Renal pelvis (tissue), 4 donors: Measurements from ENCODE around the gene ADPRH. TPM values are rescaled to one million over a fixed set of nuclear protein-coding genes. Genes with fewer than 3 reads are reported as not detected.

Source experiments
- DNase-seq: peaks from one replicate; pipeline ENCODE4 v3.0.0-alpha.2; 2013
- polyA plus RNA-seq, 3 donors: library from polyadenylated mRNA; unstranded; fragments of 120-200 nt; gene quantifications; one replicate each; pipeline ENCODE4 v1.2.1, GENCODE V29; 2013; ENCODE audit not compliant: insufficient read length in 3 of 3

The ADPRH gene
- polyA plus RNA-seq, 3 donors: 6.1 to 7.1 (median 6.8) TPM

DNA sequence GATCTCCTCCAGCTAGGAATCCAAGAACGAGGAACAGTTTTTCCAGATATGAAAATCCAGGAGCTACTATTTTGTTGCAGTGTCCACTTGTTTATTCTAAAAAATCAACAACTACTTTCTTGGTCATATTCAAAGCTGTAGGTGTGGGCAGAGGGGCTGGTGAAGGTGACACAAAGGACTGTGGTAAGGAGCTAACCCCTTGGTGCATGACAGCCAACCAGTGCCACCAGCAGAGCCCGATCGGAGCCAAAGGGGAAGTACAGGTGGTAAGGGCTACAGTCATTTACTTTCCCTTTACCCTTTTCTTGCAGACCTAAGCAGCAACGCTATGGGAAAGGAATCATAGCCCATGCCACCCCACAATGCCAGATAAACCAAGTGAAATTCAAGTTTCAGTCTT is 49.1 kb downstream of the ADPRH start:
- no peak for DNase-seq

DNA sequence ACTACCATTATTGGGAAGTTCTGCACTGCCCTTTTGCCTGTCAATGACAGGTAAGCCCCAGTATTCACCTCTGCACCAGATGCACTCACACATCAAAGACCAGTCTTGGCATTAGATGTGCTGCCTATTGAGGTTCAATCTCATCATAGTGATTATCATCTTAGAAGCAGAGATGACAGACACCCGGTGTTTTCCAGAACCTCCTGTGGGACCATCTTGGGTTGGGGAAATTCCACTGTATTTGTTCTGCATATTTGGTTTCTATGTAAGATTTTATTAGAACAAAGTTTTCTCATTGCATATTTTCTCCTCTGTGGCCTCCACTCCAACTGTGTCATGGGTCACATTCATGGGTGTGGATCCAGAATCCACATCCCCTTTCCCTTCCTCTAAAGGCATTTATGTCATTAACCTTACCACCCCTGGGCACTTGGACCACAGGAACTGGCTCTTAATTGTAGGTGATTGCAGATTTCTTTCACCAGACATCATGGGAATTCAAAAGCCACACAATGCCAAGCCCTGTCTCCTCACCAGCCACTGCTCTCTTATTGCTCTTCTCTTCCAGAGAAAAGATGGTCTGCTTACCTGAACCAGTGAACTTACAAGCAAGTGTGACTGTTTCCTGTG is 49.6 kb downstream of the ADPRH start:
- DNase-seq: no peak

DNA sequence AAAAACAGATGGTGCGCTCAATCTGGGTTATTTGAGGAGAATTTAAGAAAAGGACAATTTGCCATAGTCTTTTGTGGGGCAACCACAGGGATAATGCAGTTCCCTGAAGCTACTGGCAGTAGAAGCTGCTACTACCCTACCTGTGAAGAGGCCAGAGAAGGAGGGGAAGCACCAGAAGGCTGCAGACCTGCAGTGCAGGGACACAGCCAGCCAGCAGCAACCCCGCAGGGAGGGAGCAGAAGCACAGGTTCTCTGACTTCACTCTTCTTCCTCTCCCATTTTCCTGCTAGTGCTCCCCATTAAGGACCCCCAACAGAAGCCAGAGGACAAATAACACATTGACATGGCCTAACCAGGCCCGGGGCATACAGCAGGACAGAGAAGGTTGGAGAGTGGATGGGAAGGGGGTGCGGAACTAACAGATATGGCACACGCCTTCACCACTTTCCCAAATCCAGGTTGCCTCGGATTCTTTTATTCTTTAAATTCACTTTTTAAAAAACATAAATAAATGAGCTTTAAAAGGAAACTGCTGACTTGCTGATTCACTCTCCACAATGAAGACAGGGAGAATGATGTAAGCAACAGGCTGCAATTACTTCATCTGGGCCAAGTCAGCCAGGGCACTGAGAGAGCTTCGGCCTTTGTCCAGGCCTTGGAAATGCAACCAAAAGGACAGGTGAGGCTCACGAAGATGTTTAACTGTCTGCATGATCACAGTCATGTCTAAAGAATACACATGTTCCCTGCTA is 51.0 kb downstream of the ADPRH start:
- DNase-seq: no peak

DNA sequence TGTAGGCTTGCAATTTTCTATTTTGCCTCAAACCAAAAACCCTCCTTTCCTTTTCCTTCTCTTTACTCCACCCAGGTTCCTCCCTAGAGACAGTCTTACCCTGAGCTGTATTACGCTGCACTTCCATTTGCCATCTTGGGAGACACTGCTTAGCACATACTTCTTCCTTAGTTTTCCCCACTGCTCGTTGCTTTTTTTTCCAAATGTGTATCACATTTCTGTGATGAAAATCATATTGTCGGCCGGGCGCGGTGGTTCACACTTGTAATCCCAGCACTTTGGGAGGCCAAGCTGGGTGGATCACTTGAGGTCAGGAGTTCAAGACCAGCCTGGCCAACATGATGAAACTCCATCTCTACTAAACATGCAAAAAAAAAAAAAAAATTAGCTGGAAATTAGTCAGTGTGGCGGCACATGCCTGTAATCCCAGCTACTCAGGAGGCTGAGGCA is 51.6 kb downstream of the ADPRH start:
- no peak for DNase-seq

DNA sequence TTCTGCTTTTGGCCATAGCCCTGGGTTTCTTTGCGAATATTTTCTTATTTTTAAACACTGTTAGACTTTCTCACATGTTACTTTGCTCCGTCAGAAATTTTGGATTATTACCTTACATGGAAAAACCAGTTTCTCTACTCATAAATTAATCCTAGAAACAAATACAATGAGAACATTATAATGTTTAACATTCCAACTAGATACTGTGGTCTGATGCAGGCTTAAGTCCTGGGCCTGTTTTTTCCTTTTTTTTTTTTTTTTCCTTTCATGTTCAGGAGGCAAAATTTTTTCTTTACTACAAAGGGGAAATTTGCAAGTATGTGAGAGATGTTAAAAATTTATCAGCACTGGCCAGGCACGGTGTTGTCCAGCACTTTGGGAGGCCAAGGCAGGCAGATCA is 52.2 kb downstream of the ADPRH start:
- DNase-seq: no peak

DNA sequence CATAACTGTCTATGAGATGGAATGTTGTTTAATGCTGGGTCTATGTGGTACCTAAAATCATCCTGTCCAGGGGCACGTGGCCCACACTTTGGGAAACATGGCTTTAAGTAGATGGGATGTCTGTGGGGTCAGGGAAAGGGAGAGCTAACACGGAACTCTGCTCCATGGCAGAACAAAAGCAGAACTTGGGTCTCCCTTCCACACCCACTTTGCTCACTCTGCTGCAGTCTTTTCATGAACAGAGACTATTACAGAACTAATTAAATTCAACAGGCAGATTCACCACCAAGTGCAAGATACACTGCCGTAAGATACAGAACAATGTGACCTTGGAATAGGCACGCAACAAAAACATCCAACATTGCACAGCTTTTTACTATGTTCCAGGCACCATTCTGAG is 52.9 kb downstream of the ADPRH start:
- DNase-seq: no peak

DNA sequence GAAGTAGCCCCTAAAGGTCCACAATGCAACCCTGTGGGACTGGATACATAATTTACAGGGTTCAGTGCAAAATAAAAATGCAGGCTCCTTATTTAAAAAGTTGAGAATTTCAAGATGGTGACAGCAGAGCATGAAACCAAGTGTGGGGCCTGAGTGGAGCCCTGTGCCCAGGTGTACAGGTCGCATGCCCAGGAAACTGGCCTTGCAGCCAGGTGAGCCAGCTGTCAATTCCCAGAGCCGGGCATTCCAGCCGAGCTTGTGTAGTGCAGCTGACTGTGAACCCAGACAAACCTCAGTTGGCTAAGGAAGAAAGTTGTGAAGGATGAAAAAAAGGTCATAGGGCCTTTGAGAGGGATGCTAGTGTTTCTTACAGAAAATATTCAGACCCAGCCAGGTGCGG is 53.5 kb downstream of the ADPRH start:
- DNase-seq: no peak

DNA sequence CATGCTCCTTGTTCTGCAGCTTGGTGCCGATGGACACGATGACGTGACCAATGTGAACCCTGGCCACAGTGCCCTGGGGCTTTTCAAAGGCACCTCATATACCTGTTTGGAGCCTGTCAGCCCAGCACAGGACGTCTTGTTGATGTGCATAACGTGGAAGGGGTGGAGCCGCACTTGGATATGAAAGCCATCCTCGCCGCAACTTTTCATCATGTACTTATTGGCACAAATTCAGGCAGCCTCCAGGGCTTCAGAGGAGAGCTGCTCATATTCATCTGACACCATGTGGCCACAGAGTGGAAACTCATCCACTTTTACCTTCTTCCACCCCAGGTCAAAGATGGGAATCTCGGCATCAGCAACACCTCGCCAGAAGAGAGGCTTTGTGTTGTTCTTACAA is 56.4 kb downstream of the ADPRH start:
- DNase-seq: no peak

DNA sequence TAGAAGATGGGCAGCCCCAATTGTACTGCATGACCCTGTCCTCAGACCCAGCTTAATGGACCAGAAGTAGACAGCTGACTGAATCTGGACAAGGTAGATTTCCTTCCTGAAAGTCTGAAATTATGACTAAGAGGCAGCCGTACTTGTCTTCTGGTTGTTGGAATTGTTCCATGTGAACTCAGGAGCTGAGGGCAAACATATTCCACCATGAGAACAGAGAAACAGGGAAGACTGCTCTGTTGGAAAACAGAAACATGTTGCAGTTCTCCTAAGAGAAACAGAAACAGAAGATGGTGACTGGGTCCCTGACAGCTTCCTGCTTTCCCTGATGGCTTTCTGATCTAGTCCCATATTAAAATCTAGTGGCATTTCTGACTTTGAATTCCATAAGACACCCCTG is 57.0 kb downstream of the ADPRH start:
- DNase-seq: no peak

DNA sequence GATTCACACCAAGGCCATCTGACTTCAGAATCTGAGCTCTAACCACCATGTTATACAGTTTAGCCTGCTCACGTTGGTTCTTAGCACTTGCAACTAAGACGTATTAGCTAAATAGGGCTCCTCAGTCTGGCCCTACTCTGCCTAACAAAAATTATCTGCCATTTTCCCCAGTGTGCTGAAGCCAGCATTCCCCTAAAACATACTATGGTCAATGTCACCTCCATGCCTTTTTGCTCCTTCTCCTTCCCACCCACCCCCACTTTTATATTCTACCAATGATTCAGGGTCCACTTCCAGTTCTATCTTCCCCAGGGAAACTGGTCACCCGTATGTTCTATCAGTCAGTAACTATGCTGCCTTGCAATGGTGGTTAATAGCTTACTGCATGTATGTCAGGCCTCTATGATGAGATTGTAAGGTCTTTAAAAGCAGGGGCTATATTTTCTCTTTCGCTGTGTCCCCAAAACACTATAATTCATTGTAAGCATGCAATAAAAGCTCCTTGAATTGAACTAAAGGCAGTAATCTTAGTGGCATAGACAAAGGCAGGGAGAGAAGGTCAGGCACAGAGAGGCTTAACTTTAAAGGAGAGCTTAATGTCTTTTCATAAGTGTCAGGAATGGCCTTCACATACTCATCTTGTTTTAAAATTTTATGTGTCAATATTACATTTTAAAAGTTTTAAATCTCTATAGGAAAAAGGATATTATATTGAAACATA is 57.8 kb downstream of the ADPRH start:
- no peak for DNase-seq

DNA sequence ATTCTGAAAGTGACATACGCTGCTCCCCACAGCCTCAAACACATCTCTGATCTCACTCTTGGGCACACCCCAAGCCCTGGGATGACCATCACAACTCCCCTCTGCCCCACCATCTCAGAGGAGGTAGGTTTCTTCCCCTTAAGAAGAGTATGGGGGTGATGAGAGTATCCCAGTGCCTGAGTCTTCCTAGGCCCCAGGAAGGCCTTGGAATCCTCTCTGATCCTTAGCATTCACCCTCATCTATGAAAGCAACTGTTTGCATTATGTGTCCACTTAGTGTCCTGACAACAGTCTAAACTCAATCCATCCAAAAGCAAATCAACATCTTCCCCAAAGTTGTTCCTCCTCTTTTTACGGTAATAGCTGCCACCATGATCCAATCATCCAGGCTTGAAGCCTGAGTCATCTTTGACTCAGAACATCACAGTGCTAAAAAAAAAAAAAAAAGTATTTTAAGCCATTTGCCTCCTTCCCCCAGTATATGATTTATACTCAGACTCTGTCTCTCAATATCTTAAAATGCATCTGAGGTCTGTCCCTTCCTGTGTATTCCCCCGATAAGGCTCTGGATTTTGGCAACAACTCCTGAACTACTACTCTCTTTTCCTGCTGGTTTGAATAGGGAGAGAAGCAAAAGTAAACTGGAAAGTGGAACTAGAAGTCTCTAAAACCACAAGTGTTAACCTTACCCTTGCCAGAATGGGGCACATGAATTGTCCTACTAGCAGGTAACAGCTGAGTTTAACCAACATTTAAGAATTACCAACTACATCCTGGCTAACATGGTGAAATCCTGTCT is 58.6 kb downstream of the ADPRH start:
- no peak for DNase-seq

Other genes with a start within 250 kb of the ADPRH start
- 10 to 100 TPM; 50.0 to 62.2 (median 58.5) TPM for gene TMEM39A, start 115.9 kb upstream of the ADPRH start, polyA plus RNA-seq
- gene POGLUT1, start 110.5 kb upstream of the ADPRH start, polyA plus RNA-seq: 10 to 100 TPM; 24.0 to 33.4 (median 28.9) TPM
- 100 to 1,000 TPM in 2 of 3 donors, 10 to 100 TPM in 1; 99.5 to 113 (median 105) TPM for gene TIMMDC1, start 80.9 kb upstream of the ADPRH start, polyA plus RNA-seq
- gene CD80, start 19.9 kb upstream of the ADPRH start, polyA plus RNA-seq: under 1 TPM; 0.17 to 0.42 (median 0.30) TPM
- gene PLA1A, start 18.4 kb downstream of the ADPRH start, polyA plus RNA-seq: 1 to 10 TPM; 7.6 to 8.4 (median 8.0) TPM
- gene POPDC2, start 81.1 kb downstream of the ADPRH start, polyA plus RNA-seq: 10 to 100 TPM in 1 of 3 donors, 1 to 10 TPM in 2; 4.1 to 10.2 (median 6.2) TPM
- 10 to 100 TPM; 44.2 to 47.2 (median 45.0) TPM for gene COX17, start 97.9 kb downstream of the ADPRH start, polyA plus RNA-seq
- 10 to 100 TPM; 21.0 to 34.8 (median 28.0) TPM for gene CFAP91, start 123.5 kb downstream of the ADPRH start, polyA plus RNA-seq
- gene NR1I2, start 202.6 kb downstream of the ADPRH start, polyA plus RNA-seq: 1 to 10 TPM in 2 of 3 donors, under 1 TPM in 1; 0.65 to 1.4 (median 1.2) TPM